GM23248 (cell line): ENCODE measurements around the gene ZNF519.

Source experiments
- EZH2 ChIP-seq: fragments of 200-600 bp; sonication (generic); IDR thresholded peaks from 2 replicates; pipeline ENCODE4 v1.6.1; 2018; ENCODE audit warnings: antibody characterized with exemption, mild to moderate bottlenecking; ENCODE audit not compliant: insufficient read depth, poor library complexity, severe bottlenecking
- EZH2phosphoT487 ChIP-seq: fragments of 200-600 bp; sonication (generic); IDR thresholded peaks from 2 replicates; pipeline ENCODE4 v1.6.1; 2018; ENCODE audit warnings: antibody characterized with exemption, moderate library complexity, mild to moderate bottlenecking, low read depth; ENCODE audit not compliant: insufficient read depth

DNA sequence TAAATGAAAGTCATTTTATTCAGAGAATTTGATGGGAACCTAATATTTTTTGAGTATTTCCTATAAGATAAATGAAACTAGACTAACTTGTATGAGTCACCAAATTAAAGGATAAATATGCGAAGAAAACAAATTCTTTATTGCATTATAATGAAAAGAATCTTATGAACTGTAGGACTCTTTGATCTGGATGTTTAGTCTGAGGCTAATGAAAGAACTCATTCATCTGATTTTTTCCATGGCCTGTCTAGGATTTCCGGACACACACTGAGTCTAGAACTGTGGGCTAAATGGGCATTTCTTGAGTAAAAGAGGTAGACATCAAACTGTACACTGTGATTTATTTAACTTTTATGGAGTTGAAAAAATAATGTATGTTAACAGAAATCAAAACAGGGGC, 43.0 kb downstream of the ZNF519 start:
- no peak for TF ChIP-seq EZH2
- no peak for TF ChIP-seq EZH2phosphoT487
